Measurements from ENCODE around the gene IGDCC3.

Gene IGDCC3

DNA sequence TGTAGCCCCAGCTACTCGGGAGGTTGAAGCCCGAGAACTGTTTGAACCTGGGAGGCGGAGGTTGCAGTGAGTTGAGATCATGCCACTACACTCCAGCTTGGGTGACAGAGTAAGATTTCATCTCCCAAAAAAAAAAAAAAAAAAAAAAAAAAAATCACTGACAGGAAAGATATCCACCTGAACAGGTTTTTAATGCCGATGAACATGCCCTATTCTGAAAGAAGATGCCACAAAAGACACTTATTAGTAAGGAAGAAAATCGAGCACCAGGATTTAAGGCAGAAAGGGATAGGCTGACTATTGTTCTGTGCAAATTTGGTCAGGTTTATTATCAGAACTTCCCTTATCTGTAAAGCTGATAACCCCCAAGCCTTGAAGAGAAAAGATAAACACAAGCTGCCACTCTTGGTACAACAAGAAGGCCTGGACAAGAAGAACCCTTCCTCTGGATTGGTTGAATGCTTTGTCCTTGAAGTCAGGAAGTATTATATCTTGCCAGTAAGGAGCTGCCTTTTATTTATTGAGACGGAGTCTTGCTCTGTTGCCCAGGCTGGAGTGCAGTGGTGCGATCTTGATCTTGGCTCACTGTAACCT is 88.4 kb downstream of the IGDCC3 start:
- DNase-seq (ENCODE audit: low read depth), result no peak

DNA sequence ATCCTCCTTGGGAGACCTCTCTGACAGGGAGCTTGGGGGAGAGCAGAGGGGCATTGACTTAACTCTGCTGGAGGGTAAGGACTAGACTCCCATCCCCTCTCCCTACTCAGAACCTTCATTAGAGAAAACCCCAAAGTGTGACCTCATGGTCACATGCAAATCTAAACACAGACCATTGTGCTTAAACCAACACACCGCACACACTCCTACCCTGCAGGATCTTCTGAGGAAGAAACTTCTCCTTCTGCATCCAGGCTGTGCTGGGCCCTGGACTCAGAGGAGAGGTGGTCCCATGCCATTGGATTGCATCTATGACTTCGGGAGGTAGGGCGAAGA is 90.3 kb downstream of the IGDCC3 start:
- DNase-seq (ENCODE audit: low read depth), result no peak

DNA sequence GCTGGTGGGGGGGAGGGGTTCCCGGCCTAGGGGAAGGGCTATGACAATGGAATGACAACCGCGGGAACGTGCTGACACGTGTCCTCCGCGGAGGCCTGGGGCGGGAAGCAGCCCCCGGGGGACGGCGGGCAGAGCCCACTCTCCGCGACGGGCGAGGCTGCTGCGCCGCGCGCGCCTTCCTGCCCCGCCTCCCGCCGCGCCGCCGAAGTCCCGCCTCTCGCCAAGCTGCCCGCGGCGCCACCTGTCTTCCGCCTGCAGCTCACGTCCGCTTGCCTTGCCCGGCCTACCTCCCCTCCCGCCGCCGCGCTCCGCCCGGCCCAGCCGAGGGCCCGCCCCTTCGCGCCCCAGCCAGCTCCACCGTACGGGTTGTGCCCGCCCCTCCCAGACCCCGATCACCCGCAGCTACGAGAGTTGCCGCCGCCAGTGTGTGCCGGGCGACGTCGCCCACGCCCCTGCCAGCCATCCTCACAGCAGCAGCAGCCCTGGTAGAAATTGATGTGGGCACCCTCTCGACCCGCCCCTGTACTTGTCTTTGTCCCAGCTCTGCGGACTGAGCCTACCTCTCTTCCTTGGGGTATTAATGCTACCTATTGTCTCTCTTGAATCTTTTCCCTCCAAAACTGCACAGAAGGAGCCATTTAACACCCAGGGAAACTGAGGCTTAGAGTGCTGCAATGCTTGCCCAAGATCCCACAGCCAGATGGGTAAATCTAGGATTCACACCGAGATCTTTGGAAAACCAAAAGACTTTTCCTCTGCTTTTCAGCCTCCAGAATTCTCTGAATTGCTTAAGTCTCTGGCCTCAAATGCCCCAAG is 90.9 kb downstream of the IGDCC3 start, which contains the start of gene PARP16:
TSS of gene PARP16 (minus strand) at position 180 of the 816 bp plus-strand sequence. CDS start 457 bp downstream, outside the sequence.
- DNase-seq (ENCODE audit: low read depth), result peak; percentile 78

DNA sequence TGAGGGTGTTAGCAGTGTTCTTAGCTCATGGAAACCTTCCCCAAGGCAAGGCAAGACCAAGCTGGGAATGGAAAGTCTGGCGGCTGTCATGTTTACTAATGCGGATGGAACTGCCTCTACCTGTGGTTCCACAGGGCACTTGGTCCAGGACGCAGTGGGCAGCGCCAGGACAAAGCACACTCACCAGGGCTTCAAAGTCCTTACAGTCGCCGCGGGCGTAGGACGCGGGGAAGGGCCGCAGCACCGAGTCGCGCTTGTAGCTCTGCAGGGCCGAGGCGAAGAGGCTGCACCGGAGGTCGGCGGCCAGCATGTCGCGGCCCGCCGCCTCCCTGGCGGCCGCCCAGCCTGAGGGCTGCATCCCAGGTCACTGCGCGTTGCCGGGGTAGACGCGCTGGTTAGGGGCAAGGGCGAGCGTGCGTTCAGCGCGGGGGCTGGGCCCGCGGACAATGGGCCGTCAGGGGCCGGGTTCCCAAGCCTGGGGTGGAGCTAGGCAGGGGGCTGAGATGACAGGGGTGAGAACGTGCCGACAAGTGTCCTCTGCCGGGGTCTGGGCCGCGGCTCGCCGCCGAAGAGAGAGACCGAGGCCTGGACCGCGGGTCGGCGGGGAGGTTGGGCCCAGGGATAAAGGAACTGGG is 91.6 kb downstream of the IGDCC3 start:
- DNase-seq (ENCODE audit: low read depth), result no peak

DNA sequence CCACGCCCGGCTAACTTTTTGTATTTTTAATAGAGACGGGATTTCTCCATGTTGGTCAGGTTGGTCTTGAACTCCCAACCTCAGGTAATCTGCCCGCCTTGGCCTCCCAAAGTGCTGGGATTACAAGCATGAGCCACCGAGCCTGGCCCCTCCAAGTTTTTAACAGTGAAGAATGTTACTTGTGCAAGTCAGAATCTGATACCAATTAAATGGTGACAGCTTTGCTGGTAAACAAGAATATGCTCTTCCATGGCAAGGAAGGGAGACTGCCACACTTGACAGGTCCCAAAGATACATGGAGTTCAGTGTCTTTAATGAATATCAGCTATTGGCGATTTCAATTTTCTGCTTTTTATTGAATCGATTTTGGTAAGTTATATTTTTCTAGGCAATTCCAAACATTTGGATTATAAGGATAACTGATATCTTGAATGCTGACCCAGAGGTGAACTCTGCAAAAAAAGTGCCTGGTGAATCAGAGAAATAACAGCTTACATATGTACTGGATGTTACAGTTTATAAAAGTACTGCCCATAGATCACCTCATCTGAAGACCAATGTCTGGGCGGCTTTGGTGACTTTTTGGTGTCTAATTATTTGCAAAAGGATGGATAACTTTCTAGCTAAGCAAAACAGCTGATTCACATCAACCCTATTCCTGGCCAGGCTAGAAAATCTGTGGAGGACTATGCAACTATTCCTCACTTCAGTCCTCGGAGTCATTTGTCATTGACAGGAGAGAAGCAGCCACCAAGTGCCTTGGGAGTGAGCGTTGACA is 92.3 kb downstream of the IGDCC3 start:
- DNase-seq (ENCODE audit: low read depth), result no peak

DNA sequence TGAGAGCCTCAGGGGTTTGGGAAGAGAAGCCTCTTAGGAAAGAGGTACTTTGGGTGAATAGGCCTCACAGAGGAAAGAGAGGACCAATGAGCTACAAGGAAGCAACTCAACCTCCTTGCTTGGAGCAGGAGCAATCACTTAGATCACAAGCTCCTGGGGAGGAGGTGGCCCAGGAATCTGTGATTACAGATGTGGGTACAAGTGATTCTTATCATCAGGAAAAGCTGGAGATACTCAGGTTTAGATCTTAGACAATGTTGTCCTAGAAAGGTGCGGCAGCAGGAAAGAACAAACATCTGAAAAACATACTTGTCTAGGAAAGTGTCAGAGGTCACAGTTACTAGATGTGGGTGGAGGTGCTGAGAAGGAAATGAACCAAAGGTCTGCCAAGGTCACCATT is 99.3 kb downstream of the IGDCC3 start:
- DNase-seq (ENCODE audit: low read depth), result no peak
